GM12865 (cell line): ENCODE measurements around the gene CSF2.

ENCODE experiments used
- DNase-seq: peaks from one replicate; pipeline ENCODE4 v3.0.0; 2010; ENCODE audit warnings: low read depth
- H3K4me3 ChIP-seq: 2 replicates; pipeline ENCODE4 v1.5.1; 2011; ENCODE audit warnings: mild to moderate bottlenecking, low read depth, low read length, control low read depth
- TF ChIP-seq, protein P1 (sequence below): IDR thresholded peaks from 2 replicates; pipeline ENCODE4 v1.5.1; 2011; ENCODE audit warnings: low read length, control low read depth, low read depth, inconsistent platforms; ENCODE audit not compliant: insufficient read depth; ENCODE audit errors: missing control alignments

The CSF2 gene

DNA sequence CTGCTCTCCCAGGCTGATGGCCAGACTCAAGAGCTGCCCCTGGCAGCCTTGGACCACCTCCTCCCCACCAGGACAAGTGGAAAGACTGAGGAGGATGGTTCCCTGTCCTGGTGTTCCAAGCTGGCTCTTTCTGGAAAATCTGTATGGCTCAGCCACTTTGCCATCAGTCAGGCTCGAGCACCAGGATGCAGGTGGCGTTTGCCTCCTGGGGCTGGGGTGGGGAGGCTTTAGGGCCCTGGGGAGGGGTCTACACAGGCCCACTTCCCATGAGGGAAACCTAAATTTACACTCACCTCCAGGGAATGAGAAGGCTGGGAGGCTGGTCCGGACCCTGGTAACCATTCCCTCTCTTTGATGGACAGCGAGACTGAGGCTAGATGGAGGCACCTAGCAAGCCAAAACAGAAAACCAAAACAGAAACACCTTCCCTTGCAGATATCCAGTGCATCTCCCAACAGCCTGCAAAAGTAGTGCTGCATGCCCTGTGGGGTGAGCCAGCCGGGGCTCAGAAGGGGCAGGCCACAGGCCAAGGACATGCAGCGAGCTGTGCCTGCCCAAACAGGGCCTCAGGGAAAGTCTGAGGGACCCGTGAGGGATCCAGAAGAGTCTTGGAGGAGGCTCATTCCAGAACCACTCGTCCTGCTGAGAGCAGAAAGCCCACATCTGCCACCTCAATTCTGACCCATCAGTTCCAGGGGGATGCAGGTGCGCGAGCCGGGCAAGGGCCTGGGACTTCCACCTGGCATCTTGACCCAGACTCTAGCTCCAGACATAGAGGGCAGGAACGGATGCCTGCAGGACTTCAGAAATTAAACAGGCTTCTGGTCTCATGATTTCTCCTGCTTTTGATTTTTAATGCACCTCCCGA is 5.4 kb upstream of the CSF2 start:
- no peak overlapping the region for H3K4me3 ChIP-seq
- no peak for DNase-seq
- TF ChIP-seq, protein P1, sequence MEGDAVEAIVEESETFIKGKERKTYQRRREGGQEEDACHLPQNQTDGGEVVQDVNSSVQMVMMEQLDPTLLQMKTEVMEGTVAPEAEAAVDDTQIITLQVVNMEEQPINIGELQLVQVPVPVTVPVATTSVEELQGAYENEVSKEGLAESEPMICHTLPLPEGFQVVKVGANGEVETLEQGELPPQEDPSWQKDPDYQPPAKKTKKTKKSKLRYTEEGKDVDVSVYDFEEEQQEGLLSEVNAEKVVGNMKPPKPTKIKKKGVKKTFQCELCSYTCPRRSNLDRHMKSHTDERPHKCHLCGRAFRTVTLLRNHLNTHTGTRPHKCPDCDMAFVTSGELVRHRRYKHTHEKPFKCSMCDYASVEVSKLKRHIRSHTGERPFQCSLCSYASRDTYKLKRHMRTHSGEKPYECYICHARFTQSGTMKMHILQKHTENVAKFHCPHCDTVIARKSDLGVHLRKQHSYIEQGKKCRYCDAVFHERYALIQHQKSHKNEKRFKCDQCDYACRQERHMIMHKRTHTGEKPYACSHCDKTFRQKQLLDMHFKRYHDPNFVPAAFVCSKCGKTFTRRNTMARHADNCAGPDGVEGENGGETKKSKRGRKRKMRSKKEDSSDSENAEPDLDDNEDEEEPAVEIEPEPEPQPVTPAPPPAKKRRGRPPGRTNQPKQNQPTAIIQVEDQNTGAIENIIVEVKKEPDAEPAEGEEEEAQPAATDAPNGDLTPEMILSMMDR: no peak

DNA sequence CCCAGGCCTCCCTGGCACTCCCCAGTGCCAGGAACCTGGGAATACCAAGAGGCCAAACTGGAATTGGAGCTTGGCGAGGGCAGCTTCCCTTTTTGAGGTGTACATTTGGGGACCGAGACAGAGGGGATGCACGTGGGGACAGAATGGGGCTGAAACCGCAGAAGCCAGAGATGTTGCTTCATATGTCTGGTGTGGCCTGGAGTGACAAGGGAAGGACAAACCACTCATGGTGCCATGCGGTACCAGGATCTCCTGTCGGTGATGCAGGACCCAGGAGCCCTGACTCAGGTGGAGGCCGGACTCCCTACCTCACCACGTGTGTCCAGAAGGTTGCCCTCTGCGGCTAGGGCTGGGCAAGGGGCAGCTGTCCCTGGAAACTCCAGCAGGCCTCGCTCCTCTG is 4.0 kb upstream of the CSF2 start:
- TF ChIP-seq, protein P1: no peak
- no peak for DNase-seq
- H3K4me3 ChIP-seq: no peak overlapping the region

DNA sequence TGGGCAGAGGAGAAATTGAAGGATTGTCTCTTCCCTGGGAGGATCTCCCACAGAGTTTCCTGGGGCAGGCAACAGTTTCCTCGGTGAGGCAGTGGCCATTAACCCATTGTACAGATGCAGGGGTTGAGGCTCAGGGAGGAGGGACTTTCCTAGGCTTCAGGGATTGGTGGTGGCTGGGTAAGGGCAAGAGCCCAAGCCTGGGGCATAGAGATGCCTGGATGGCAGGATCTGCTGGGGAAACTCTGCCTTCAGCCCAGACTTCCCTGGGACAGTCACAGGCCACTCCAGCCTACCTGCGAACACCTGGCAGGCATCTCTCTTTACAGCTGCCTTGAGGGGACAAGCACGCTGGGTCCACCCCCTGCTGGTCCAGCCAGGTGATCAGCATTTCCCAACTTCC is 3.6 kb upstream of the CSF2 start:
- TF ChIP-seq, protein P1: no peak
- DNase-seq: no peak
- no peak overlapping the region for H3K4me3 ChIP-seq

DNA sequence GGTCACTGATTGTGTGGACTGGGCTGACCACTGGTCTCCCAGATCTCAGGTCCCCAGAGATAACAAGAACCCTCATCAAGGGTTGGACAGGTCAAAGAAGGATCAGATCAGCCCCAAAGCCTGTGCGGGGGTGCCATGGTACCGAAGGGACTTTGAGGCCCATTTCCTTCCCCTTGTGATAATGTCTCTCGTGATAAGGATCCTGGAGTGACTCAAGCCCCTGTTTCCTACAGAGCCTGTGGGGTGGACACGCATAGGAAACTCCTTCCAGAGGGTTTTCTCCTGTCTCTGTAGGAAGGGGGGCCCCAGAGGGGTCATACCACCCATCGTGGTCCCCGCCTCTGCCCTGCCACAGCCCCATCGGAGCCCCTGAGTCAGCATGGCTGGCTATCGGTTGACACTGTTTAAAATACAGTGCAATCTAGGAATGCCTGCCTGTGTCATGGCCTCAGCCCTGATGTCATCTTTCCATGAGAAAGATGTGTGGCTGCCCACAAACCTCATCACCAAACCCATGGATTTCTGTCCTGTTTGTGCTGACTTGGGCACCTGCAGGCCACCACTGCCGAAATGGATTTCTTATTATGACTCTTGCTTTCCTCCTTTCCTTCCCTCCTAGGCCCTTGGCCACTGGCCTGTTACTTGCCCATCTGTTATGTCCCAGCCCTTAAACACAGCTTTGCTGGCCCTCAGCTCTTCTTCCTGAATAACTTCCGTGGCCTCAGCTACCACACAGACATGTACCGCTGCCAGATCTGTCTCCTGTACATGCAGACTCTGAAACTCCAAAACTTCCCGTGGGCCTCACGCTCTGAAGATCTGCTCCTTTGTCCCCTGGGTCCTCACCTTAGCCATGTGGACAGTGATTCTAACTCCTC is 2.9 kb upstream of the CSF2 start:
- no peak for DNase-seq
- H3K4me3 ChIP-seq: no peak overlapping the region
- TF ChIP-seq, protein P1: no peak

DNA sequence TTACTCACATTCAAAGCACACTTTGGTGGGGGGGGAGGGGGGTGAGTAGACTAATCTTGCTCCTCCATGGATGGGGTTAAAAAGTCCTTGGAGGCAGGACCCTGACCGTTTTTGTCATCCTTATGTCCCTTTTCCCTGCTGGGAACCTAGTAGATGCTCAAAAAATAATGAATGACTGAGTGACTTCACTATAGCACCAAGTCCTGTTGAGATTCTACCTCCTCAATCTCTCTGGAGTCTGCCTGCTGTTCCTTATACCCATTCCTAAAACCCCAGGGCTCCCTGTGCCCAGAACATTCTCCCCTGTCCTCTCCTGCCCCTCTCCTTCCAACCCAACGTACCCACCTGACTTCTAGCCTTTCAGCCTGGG is 2.3 kb upstream of the CSF2 start:
- no peak for DNase-seq
- H3K4me3 ChIP-seq: no peak overlapping the region
- TF ChIP-seq, protein P1: no peak

DNA sequence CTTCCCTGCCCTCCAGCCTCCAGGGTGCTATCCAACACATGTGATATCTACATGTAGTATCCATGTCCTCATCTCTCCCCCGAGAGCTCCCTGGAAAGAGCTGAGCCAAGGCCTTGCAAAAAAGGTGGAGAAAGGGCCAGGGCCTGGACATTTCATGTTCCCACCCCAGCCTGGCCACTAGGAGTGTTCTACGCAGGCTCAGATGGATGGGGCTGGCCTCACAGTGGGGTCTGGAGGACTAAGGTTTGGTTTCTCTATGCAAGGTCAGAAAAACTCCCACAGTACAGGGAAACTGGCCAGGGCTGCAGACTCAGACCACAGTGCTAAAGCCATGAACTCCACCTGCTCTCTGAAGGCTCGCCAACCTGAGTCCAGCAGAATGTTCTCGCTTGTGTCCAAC is 1.5 kb upstream of the CSF2 start:
- no peak overlapping the region for H3K4me3 ChIP-seq
- TF ChIP-seq, protein P1: no peak
- no peak for DNase-seq
